ENCODE measurements around the gene TTC7B. TPM values are rescaled to one million over a fixed set of nuclear protein-coding genes. Genes with fewer than 3 reads are reported as not detected.

Gene TTC7B
- total RNA-seq, 1 experiment from 2014 or later = 40.9 TPM

DNA sequence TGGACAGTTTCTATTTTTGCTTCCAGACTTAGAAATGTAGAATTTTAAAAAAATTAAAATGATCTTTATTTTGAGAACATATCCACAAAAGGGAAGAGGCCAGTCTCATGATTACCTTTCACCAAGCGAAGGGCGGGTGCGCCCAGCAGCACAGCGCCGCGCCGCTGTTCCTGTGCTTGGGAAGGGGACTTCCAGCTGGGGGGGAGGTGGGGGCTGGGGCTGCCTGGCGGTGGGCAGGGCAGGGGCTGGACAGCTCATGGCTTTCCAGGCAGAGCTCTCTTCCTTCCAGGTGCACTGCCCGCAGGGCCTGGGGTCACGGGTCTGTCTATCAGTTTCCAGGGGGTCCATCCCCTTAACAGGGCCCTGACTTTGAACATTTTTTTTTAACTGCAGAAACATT, 199.9 kb downstream of the TTC7B start:
- POLR2A ChIA-PET = no interaction called here
- DNase-seq (ENCODE audit: low read depth, low spot score) (no peak), ATAC-seq (no peak)
- intact Hi-C loops (cut with micrococcal nuclease; ENCODE audit: unreplicated experiment) = no loop called here
- Histone ChIP-seq H3K4me1 (ENCODE audit: control insufficient read depth, insufficient read depth, low read length) (no peaks in the 10 kb centered on the region), H3K4me3 (ENCODE audit: low read depth in 2 of 2, low read length in 2 of 2) (no peak overlapping the region), H3K27ac (ENCODE audit: low read length) (no peak overlapping the region), H3K27me3 (ENCODE audit: control insufficient read depth, insufficient read depth, low read length) (no peaks in the 10 kb centered on the region), H3K9me3 (ENCODE audit: control insufficient read depth, insufficient read depth, low read depth, low read length) (no peaks in the 10 kb centered on the region), H3K36me3 (ENCODE audit: control insufficient read depth, insufficient read depth, low read length) (no peaks in the 10 kb centered on the region)
- TF ChIP-seq SIN3A (IDR thresholded peaks at IDR 0.05; ENCODE audit: borderline replicate concordance, insufficient read depth, low read depth, low read length) (no peak), POLR2AphosphoS5 (IDR thresholded peaks at IDR 0.05; ENCODE audit: low read depth, low read length) (no peak), TCF7L2 (IDR thresholded peaks at IDR 0.05; ENCODE audit: low read depth, low read length) (no peak)
- TF ChIP-seq, protein P1, sequence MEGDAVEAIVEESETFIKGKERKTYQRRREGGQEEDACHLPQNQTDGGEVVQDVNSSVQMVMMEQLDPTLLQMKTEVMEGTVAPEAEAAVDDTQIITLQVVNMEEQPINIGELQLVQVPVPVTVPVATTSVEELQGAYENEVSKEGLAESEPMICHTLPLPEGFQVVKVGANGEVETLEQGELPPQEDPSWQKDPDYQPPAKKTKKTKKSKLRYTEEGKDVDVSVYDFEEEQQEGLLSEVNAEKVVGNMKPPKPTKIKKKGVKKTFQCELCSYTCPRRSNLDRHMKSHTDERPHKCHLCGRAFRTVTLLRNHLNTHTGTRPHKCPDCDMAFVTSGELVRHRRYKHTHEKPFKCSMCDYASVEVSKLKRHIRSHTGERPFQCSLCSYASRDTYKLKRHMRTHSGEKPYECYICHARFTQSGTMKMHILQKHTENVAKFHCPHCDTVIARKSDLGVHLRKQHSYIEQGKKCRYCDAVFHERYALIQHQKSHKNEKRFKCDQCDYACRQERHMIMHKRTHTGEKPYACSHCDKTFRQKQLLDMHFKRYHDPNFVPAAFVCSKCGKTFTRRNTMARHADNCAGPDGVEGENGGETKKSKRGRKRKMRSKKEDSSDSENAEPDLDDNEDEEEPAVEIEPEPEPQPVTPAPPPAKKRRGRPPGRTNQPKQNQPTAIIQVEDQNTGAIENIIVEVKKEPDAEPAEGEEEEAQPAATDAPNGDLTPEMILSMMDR (IDR thresholded peaks at IDR 0.05) = no peak
- TF ChIP-seq, protein P2, sequence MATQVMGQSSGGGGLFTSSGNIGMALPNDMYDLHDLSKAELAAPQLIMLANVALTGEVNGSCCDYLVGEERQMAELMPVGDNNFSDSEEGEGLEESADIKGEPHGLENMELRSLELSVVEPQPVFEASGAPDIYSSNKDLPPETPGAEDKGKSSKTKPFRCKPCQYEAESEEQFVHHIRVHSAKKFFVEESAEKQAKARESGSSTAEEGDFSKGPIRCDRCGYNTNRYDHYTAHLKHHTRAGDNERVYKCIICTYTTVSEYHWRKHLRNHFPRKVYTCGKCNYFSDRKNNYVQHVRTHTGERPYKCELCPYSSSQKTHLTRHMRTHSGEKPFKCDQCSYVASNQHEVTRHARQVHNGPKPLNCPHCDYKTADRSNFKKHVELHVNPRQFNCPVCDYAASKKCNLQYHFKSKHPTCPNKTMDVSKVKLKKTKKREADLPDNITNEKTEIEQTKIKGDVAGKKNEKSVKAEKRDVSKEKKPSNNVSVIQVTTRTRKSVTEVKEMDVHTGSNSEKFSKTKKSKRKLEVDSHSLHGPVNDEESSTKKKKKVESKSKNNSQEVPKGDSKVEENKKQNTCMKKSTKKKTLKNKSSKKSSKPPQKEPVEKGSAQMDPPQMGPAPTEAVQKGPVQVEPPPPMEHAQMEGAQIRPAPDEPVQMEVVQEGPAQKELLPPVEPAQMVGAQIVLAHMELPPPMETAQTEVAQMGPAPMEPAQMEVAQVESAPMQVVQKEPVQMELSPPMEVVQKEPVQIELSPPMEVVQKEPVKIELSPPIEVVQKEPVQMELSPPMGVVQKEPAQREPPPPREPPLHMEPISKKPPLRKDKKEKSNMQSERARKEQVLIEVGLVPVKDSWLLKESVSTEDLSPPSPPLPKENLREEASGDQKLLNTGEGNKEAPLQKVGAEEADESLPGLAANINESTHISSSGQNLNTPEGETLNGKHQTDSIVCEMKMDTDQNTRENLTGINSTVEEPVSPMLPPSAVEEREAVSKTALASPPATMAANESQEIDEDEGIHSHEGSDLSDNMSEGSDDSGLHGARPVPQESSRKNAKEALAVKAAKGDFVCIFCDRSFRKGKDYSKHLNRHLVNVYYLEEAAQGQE (IDR thresholded peaks at IDR 0.05; ENCODE audit: insufficient read depth in 1 of 2, low read depth in 2 of 2, low read length in 1 of 2) = no peak
- CTCF ChIA-PET = no interaction called here
- in situ Hi-C loops (cut with HindIII; ENCODE audit: low pct_unique_long_range_greater_than_20kb, low sequenced_read_pairs) = no loop called here
- BruUV-seq (replicated peaks) = no TSS peak

GRCh38 chr14:90615517-90616060, 200.6 kb downstream of the TTC7B start:
- Histone ChIP-seq H3K27ac (ENCODE audit: low read length) (no peak overlapping the region), H3K9me3 (ENCODE audit: control insufficient read depth, insufficient read depth, low read depth, low read length) (no peaks in the 10 kb centered on the region), H3K4me3 (ENCODE audit: low read depth in 2 of 2, low read length in 2 of 2) (no peak overlapping the region), H3K27me3 (ENCODE audit: control insufficient read depth, insufficient read depth, low read length) (no peaks in the 10 kb centered on the region), H3K36me3 (ENCODE audit: control insufficient read depth, insufficient read depth, low read length) (no peaks in the 10 kb centered on the region), H3K4me1 (ENCODE audit: control insufficient read depth, insufficient read depth, low read length) (no peaks in the 10 kb centered on the region)
- intact Hi-C loops (cut with micrococcal nuclease; ENCODE audit: unreplicated experiment) = no loop called here
- ATAC-seq (no peak), DNase-seq (ENCODE audit: low read depth, low spot score) (no peak)
- no TSS peak for BruUV-seq (replicated peaks)
- POLR2A ChIA-PET = no interaction called here
- in situ Hi-C loops (cut with HindIII; ENCODE audit: low pct_unique_long_range_greater_than_20kb, low sequenced_read_pairs) = no loop called here
- TF ChIP-seq, protein P2 (IDR thresholded peaks at IDR 0.05; ENCODE audit: insufficient read depth in 1 of 2, low read depth in 2 of 2, low read length in 1 of 2) = no peak
- TF ChIP-seq POLR2AphosphoS5 (IDR thresholded peaks at IDR 0.05; ENCODE audit: low read depth, low read length) = no peak
- CTCF ChIA-PET = no interaction called here
